HG02759 (cell line): ENCODE measurements around the gene CD99L2.
A peak's percentile ranks its signal among the peaks of the same experiment; 100 is the strongest.

Source experiments
- ATAC-seq: cut with Tn5 transposase; IDR thresholded peaks from one replicate; pipeline ENCODE4 v1.9.1; 2021; ENCODE audit warnings: mild to moderate bottlenecking, moderate library complexity; ENCODE audit not compliant: unreplicated experiment

Gene CD99L2

DNA sequence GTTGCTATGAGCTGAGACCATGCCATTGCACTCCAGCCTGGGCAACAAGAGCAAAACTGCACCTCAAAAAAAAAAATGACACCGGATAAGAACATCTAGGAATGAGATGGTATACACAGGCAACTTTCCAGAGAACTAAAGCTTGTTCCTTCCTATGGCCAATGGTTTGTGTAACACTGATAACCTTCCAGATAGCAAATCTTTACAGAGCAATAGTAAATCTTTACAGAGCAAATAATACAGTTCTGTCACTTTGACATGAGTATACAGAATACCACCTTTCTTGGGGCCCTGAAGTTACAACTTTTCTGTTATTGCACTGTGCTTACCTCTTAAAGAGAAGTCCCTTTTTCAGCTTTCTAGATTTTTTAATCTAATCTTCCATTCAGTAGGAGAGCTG, 91.6 kb downstream of the CD99L2 start:
- no peak for ATAC-seq

DNA sequence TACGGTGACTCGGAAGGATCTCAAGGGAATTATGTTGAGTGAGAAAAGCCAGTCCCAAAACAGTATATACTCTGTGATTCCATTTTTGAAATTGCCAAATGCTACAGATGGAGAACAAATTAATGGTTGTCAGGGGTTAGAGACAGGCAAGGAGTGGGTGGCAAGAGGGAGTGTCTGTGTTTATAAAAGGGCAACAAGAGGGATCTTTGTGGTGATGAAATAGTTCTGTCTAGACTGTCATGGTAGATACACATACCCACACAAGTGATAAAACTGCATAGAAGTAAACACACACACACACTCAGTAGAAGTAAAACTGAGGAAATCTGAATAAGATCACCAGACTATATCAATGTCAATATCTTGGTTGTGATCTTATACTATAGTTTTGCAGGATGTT, 92.7 kb downstream of the CD99L2 start:
- ATAC-seq, result no peak

DNA sequence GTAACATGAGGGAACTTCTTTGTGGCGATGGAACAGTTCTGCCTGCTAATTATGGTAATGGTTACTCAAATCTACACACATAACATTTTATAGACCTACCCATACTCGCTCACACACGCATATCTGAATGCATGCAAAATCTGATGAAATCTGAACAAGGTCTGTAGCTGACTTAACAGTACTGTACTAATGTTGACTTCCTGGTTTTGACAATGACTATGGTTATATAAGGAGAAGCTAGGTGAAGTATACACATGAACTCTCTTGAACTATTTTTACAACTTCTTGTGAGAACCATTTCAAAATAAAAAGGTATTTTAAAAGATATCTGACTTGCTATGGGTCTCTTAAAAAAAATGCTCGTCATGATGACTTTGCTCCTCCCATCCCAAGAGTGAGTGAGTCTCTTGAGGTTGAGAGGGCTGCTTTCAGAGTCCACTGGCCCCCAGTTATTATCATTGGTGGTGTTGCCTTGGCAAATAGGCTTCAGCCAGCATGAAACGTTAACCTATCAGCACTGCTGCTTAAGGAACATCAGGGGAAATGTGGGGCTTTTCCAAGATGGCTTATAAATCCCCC, 105.4 kb downstream of the CD99L2 start:
- no peak for ATAC-seq

DNA sequence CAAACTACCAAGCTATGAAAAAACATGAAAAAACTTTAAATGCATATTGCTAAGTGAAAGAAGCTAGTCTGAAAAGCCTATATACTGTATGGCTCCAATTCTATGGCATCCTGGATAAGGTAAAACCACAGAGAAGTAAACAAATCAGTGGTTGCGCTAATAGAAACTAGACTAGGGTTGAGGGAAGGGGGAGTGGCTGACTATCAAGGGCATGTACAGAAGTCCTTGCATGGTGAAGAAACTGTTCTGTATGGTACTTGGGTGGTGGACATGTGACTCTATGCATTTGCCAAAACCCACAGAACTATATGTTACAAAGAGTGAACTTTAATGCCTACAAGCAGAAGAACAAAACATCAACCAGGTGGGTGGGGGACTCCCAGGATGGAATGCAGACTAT, 108.4 kb downstream of the CD99L2 start:
- no peak for ATAC-seq

DNA sequence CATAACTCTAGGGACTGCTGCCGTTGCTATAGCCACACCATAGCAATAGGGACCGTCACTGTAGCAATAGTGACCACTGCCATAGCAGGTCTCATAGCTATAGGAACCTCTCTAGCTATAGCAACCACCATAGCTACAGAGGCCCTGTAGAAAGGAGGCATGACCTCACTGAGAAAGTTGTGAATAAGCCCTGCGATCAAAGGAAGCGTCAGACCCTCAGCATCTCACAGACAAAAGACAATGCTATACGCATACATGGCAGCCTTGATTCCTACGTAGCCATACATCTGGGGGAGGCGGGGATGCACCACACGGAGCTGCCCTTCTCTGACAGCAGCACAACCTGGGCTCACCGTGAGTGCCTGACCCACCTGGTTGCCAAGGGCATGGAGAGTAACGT, 116.8 kb downstream of the CD99L2 start:
- no peak for ATAC-seq

DNA sequence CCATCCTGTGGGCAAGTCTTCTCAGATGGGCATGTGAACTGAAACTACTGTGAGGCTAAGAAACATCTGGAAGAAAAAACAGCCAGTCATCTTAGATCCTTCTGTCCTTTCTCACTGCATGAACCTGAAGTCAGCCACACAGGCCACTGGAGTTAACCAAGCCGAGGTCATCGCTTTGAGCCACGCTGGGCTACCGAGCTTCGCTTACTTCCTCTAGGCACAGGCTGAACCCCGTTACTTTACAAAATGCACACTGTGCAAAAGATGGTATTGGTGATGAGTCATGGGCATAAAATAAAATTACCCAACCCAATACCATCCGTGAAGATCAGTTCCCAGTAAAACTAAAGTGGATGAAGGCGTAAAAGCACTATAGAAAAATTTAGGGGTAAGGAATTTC, 119.1 kb downstream of the CD99L2 start:
- ATAC-seq, result no peak

DNA sequence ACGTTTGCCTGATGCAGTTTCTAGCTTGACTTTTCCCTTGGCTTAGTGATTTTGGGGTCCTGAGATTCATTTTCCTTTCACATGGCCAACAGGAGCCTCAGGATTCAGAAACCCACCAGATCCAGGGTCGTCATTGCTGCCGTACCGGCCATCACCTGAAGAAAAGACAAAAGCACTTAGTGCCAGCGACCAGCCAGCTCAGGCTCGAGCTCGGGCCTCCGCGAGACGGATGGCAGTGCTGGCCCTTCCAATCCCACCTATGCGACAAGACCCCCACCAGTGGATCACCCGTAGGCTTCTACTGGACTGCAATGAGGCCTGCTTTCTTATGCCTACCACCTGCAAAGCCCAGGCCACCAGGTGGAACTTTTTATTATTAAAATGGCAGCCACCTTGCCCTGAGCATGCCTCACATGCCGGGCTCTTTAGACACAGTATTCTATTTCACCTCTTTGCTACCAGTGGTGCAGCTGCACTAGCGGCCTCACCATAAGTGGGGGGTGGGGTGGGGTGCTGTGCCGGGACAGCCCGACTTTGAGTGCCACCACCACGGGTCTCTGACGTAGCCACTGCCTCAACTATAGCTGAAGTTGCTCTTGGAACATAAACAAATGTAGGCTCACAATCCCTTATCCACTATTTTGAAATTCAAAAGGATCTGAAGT, 121.0 kb downstream of the CD99L2 start:
- ATAC-seq, result no peak

DNA sequence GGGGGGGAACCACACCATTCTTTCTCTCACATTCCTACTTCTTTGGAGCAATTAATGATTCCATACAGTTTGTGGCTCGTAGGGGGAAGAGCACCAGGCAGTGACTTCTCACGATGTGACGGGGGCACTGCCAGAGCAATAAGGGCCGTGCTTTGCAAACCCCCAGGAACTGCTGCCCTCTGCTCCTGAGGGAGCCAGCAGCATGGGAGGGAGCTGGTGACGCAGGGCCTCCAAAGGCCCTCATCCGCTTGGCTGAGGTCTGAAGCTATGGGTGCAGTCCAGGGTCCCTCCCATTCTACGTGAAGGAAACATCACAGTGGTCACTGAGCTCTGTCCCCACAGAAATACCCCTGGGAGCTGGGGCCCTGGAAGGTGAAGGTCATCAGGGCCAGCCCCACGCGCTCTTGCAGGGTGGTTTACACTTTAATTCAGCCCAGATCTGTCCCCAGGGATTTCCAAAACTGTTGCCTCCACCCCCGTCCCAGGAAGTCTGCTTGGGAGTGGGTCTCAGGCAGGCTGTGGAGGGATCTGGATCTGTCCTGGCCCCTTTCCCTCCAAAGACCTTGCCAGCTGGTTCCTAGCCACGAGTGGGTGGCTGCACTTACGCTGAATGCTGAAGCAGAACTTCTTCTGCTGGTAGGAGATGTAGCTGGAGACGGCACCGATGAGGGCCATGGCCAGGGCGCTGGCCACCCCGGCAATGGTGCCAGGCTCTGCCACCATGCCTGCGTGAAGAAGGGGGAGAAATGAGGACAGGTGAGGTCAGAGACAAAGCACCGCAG, 122.7 kb downstream of the CD99L2 start:
- ATAC-seq, result no peak

DNA sequence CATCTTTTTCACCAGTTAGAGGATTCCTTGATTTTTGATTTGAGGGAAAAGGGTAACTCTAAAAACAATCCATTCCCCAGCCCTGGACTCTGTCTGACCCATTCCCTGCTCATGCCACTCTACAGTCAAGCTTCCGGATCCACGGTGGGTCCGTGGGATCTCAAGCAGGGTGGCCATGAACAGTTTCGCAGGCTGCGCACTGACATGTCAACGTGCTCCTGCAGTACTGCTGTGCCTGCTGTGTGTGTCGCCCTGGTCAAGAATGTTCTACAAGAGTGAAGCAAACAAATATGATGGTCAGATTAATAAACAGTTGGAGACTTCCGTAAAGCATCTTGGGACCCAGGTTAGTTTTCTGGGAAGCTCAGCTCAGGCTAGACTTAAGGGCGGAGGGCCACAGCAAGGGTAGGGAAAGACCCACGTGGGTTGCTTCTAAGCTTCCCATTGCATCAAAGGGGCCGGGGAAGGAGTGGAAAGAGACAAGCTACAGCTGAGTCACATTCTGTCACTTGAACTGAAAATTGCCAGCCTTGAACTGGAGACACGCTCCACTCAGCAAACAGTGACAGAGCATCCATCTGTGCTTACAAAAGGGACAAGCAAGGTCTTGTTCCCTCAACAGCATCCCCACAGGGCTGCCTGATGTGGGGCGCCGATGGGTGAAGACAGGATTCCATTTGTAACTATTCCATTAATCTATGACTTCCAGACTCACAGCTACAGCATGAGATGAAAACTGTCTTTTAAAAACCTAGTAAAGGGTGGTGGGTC, 123.5 kb downstream of the CD99L2 start:
- ATAC-seq, result no peak

DNA sequence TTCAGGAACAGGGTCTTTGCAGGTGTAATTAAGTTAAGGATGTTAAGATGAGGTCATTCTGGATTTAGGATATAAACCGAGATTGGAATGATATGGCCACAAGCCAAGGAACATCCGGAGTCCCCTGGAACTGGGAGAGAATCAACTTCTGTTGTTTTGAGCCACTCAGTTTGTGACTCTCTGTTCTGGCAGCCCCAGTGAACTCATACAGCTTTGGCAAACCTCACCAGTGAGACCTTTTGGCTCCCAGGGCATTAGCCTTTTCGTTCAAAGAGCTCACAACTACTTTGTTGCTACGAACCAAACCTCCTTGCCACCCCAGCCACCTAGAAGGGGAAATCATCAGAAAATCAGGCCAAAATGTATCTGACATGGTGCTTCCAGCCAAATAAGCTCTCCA, 124.8 kb downstream of the CD99L2 start:
- ATAC-seq, result no peak

DNA sequence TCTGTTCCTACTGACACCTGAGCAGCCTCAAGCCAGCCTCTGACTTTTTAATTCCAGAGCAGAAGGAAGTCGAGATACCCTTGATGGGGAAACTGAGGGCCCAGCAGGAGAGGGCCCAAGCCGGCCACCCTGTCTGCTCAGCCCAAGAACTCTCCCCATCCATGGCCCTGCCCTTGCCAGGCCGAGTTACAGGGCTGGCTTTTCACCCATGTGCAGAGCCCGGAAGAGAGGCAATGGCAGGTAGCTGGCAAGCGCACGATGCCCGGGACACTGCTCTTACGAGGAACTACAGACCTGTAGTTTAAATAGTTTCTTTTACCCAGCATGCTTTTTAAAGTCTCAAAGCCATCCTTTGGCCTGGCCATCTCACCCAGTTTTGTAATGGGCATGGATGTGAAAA, 125.4 kb downstream of the CD99L2 start:
- ATAC-seq, result no peak

DNA sequence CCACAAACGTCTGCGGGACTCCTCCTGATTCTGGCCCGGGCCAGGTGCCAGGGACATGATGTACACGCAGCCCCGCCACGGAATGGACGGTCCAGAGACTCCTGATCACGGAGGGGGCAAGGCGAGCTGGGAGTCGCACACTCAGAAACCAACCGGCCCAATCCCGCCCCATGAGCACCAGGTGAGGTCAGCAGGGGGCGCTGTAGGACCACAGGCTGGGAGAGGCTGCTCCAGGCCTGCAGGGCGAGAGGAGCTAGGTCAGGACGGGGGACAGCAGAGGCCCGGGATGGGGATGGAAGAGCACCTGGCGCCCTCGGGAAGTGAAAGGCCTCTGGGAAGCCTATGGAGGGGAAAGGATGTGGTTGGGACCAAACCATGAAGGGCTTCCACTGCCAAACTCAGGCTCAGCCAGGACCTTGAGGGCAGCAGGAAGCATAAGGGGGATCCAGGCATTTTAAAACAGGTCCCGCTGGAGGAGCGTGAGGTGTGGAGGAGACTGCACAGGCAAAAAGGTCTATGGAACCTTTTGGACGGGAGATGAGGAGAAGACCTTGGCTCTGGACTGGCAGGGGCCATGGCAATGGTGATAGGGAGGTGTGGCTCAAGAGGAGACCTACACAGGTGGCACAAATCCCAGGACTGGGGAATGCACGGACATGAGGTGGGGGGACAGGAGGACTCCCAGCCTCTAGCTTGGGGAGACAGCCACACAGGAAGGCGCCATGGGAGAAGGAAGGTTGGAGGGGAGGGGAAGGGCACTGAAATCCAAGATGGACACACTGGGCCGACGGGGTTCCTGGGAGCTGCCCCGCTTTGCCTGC, 126.1 kb downstream of the CD99L2 start:
- peak; percentile 83 for ATAC-seq

DNA sequence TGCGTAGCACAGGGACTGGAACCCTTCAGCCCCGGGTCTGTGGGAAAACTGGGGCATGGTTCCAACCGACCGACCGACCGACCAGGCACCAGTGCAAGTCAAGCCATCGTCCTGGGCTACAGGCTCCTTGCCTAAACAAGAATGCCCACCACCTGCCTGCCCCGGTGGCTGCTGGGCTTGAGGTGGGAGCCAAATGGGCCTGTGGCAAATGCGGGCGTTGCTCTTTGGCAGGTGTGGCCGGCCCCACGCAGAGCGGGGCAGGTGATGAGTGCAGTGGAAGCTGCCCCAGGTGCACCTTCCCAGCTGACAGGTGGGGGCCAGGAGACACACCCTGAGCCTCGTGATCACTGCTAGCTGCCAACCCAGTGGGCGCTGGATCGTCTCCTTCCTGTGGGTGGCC, 127.4 kb downstream of the CD99L2 start:
- no peak for ATAC-seq

DNA sequence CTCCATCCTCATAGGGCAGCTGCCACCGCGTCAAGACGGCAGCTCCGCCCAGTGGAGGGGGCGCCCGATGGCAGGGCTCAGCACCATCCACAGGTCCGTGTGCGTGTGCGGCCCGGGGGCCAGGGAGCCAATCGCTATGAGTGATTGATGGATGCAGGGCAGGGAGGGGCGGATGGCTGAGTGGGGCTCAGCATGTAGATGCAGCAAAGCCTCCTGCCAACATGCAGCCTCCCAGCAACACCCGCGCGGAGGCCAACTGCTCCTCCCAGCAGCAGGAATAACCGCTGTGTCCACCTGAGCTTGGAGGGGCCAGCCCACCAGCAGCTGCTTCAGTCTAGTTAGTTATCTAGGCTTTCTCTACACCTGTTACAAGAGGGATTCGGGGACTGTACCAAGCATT, 127.8 kb downstream of the CD99L2 start:
- no peak for ATAC-seq

DNA sequence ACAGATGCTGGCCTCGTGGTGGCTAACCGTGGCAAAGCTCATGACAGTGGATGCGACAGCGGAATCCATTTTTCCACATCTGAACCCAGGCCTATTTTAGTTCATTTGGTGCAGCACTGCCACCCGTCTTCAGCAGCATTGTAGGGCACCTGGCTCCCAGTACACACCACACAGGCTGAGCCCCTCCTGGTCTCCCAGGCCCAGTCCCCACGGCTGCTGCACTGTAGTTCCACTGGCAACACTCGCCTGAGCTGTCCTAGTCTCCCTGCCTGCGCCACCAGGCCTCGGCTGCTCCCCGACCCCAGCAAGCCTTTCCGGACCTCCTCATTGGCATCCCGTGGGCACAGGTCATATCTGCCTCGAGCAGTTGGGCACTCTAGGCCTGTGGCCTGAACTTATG, 129.1 kb downstream of the CD99L2 start:
- ATAC-seq, result no peak

DNA sequence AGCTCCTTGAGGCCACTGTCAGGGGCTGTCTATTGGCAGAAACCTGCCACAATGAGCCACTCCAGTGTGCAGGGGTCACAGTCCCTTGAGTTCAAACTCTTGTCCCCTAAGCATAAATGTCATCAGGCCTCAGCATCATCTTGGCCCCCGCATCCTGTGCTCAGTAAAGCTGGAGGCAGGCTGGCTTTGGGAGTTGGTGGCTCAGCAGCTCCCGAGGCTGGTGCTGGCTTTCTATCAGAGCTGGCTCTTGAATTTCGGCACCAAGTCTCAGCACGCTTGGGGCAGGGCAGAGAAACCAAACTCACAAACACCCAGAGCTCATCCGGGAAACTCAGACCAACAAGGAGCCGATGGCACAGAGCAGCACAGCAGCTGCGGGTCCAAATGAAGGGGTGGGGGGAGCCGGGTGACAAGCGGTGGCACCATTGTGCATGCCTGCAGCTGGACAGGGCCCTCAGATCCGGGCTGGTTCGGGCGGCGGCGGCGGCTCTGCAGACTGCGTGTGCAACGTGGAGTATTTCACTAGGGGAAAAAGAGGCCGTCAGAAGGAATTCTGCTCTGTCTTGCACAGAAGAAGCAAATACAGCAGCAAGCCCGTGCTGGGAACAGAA, 129.8 kb downstream of the CD99L2 start:
- no peak for ATAC-seq

DNA sequence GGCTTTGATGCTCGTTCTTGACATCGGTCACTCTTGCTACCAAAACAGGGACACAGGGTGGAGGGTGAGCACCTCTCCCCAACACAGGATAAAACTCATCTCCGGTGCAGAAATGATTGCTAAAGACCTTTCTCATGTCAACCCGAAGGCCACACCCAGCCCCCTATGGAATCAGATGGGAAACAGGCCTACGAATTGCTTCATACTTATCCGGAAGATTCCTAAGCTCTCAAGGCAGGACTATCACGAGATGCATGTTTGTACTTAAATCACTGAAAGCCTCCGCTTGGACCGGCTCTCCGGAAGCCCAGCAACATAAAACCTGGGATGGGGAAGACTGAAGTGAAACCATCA, 130.4 kb downstream of the CD99L2 start:
- no peak for ATAC-seq

DNA sequence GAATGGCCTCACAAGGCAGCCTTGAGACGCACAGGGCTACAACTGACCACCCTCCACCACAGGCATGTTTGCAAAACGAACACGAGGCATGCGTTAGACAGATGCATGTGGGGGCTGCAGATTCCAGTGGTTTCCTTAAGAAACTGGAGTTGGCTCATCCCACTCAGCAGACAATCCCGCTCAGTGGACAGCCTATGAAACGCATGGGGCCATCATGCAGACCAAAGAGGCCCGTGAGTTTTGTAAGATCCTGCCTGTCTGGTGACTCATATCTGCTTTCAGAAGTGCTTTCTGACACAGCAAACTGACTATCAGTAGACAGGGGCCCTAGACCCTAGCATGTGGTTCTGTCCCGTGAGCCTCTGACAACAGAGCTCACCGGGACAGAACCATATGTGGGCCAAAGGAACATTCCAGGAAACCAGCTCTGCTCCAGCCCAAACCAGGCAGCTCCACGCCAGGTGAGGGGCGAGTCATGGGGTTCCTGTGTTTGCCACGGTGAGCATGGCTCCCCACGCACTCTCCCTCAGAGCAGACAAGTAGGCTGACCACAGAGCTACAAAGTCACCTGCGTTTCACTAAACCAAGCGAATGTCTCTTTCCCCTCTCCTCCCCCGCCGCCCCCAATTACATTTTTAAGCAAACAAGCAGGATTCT, 130.9 kb downstream of the CD99L2 start:
- no peak for ATAC-seq

DNA sequence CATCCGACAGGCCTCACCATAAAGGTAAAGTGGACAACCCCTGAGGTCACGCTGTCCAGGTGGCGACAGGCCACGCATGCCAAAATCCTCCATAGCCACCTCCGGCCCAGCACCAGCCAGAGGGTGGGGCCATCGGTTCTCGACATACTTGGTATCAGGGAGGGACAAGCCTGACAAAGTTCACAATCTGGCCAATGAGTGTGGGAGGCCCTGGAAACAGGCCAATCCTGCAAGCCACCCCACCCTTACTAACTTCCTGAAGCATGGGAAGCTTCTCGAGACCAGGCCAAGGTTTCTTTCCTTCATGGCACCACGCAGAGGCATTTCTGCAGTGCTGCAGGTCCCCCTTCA, 131.4 kb downstream of the CD99L2 start:
- ATAC-seq, result no peak
